KOPT-K1 (cell line): Measurements from ENCODE around the gene C15orf61.

Source experiments
- H3K27ac ChIP-seq: fragments of 200-600 bp; sonication (generic); 2 replicates; pipeline ENCODE4 v1.5.1; 2016; ENCODE audit warnings: antibody characterized with exemption, mild to moderate bottlenecking, low read depth, low read length; ENCODE audit not compliant: poor library complexity, severe bottlenecking
- H3K36me3 ChIP-seq: fragments of 200-600 bp; sonication (generic); 2 replicates; pipeline ENCODE4 v1.5.1; 2017; ENCODE audit warnings: antibody characterized with exemption, mild to moderate bottlenecking, low read length, moderate library complexity; ENCODE audit not compliant: insufficient read depth
- H3K9me3 ChIP-seq: fragments of 200-600 bp; sonication (generic); 2 replicates; pipeline ENCODE4 v1.5.1; 2017; ENCODE audit warnings: antibody characterized with exemption, low read length, mild to moderate bottlenecking; ENCODE audit not compliant: insufficient read depth, poor library complexity, severe bottlenecking

The C15orf61 gene

GRCh38 chr15:67521029-67521782 is at the start of gene C15orf61:
Gene C15orf61 (plus strand): TSS chr15:67521131. CDS start chr15:67521249, 118 bp downstream.
- peak within 1 kb of the TSS; percentile 89 for H3K27ac ChIP-seq
- H3K9me3 ChIP-seq = no peaks in the 10 kb centered on the region
- H3K36me3 ChIP-seq = peaks cover 6% of the 10 kb centered on the region; the same call in 1 of the 2 replicates

- Histone ChIP-seq H3K36me3 (no peaks in the 10 kb centered on the region), H3K27ac (no peak overlapping the region), H3K9me3 (no peaks in the 10 kb centered on the region)
Measured at GRCh38 chr15:67472957-67473356, 48.0 kb upstream of the C15orf61 start.

- H3K36me3 ChIP-seq = no peaks in the 10 kb centered on the region
- peak overlapping the region; percentile 36 for H3K27ac ChIP-seq
Measured at GRCh38 chr15:67474405-67475110, 46.4 kb upstream of the C15orf61 start.

GRCh38 chr15:67479781-67480505 is 41.0 kb upstream of the C15orf61 start:
- no peaks in the 10 kb centered on the region for H3K9me3 ChIP-seq
- H3K27ac ChIP-seq = no peak overlapping the region

More at GRCh38 chr15:67474405-67475110, 46.4 kb upstream of the C15orf61 start:
- no peaks in the 10 kb centered on the region for H3K9me3 ChIP-seq

GRCh38 chr15:67480741-67481140 is 40.2 kb upstream of the C15orf61 start:
- H3K9me3 ChIP-seq = no peaks in the 10 kb centered on the region
- no peaks in the 10 kb centered on the region for H3K36me3 ChIP-seq
- no peak overlapping the region for H3K27ac ChIP-seq

More at GRCh38 chr15:67479781-67480505, 41.0 kb upstream of the C15orf61 start:
- H3K36me3 ChIP-seq = no peaks in the 10 kb centered on the region

GRCh38 chr15:67481680-67482079 is 39.3 kb upstream of the C15orf61 start:
- Histone ChIP-seq H3K9me3 (no peaks in the 10 kb centered on the region), H3K27ac (no peak overlapping the region), H3K36me3 (no peaks in the 10 kb centered on the region)

GRCh38 chr15:67495585-67495984 is 25.3 kb upstream of the C15orf61 start:
- no peak overlapping the region for H3K27ac ChIP-seq
- H3K36me3 ChIP-seq = no peaks in the 10 kb centered on the region
- H3K9me3 ChIP-seq = no peaks in the 10 kb centered on the region

- Histone ChIP-seq H3K36me3 (no peaks in the 10 kb centered on the region), H3K9me3 (no peaks in the 10 kb centered on the region), H3K27ac (no peak overlapping the region)
Measured at GRCh38 chr15:67501177-67501835, 19.6 kb upstream of the C15orf61 start.

GRCh38 chr15:67501836-67502461 is 19.0 kb upstream of the C15orf61 start:
- no peaks in the 10 kb centered on the region for H3K9me3 ChIP-seq
- no peak overlapping the region for H3K27ac ChIP-seq

GRCh38 chr15:67504056-67504455 is 16.9 kb upstream of the C15orf61 start:
- Histone ChIP-seq H3K36me3 (no peaks in the 10 kb centered on the region), H3K27ac (no peak overlapping the region), H3K9me3 (no peaks in the 10 kb centered on the region)

More at GRCh38 chr15:67501836-67502461, 19.0 kb upstream of the C15orf61 start:
- H3K36me3 ChIP-seq = no peaks in the 10 kb centered on the region

- Histone ChIP-seq H3K27ac (no peak overlapping the region), H3K36me3 (no peaks in the 10 kb centered on the region), H3K9me3 (no peaks in the 10 kb centered on the region)
Measured at GRCh38 chr15:67504796-67505195, 16.1 kb upstream of the C15orf61 start.

GRCh38 chr15:67505675-67506572 is 15.0 kb upstream of the C15orf61 start:
- Histone ChIP-seq H3K27ac (no peak overlapping the region), H3K9me3 (no peaks in the 10 kb centered on the region), H3K36me3 (no peaks in the 10 kb centered on the region)

- Histone ChIP-seq H3K27ac (no peak overlapping the region), H3K36me3 (peaks cover under 1% of the 10 kb centered on the region; the same call in 1 of the 2 replicates), H3K9me3 (no peaks in the 10 kb centered on the region)
Measured at GRCh38 chr15:67506775-67507747, 13.9 kb upstream of the C15orf61 start.
